H1 (cell line): ENCODE data around the gene CFAP58. TPM values are rescaled to one million over a fixed set of nuclear protein-coding genes. Genes with fewer than 3 reads are reported as not detected.

ENCODE experiments used
- CTCF ChIA-PET: fragments of 300-600 bp; sonication (Branson Sonifier 250); formaldehyde crosslinking; loops from one replicate; lab custom pipeline; 2021; ENCODE audit not compliant: partially characterized antibody; lab: Charles Lee
- POLR2A ChIA-PET: fragments of 300-600 bp; sonication (Branson Sonifier 250); formaldehyde crosslinking; loops from one replicate; lab custom pipeline; 2021; ENCODE audit warnings: inconsistent platforms; ENCODE audit not compliant: partially characterized antibody; lab: Charles Lee
- DNase-seq, 2 experiments: peaks; one replicate each; pipeline versions ENCODE4 v3.0.0 to v3.0.0-alpha.2; 2010 to 2022; ENCODE audit warnings: low spot score in 2 of 2, low read depth in 1 of 2, mixed read lengths in 1 of 2
- FAIRE-seq: peaks from 2 replicates; lab custom pipeline; 2011; peaks lifted over from hg19 to GRCh38; lab: Jason Lieb, UNC
- H2AFZ ChIP-seq: 2 replicates; pipeline ENCODE4 v1.8.1; 2012; ENCODE audit warnings: low read length, inconsistent platforms
- H2AK5ac ChIP-seq: 2 replicates; pipeline ENCODE4 v1.6.1; 2013; ENCODE audit warnings: low read depth, low read length
- H2BK120ac ChIP-seq: replicated peaks from 2 replicates; pipeline ENCODE3; 2013; ENCODE audit warnings: low read depth, low read length, inconsistent platforms
- H2BK12ac ChIP-seq: 2 replicates; pipeline ENCODE4 v1.6.1; 2013; ENCODE audit warnings: low read depth, low read length
- H2BK15ac ChIP-seq: 2 replicates; pipeline ENCODE4 v1.6.1; 2013; ENCODE audit warnings: low read length
- H2BK20ac ChIP-seq: 2 replicates; pipeline ENCODE4 v1.6.1; 2013; ENCODE audit warnings: low read length
- H2BK5ac ChIP-seq: 2 replicates; pipeline ENCODE4 v1.6.1; 2013; ENCODE audit warnings: low read depth, low read length
- H3K14ac ChIP-seq: 2 replicates; pipeline ENCODE4 v1.6.1; 2013; ENCODE audit warnings: inconsistent platforms; ENCODE audit not compliant: insufficient read length
- H3K18ac ChIP-seq: 2 replicates; pipeline ENCODE4 v1.6.1; 2013; ENCODE audit warnings: low read length; ENCODE audit errors: extremely low read depth
- H3K23ac ChIP-seq: 2 replicates; pipeline ENCODE4 v1.6.1; 2013; ENCODE audit warnings: inconsistent platforms; ENCODE audit not compliant: insufficient read length
- H3K23me2 ChIP-seq: 2 replicates; pipeline ENCODE4 v1.6.1; 2013; ENCODE audit warnings: low read depth, low read length
- H3K27ac ChIP-seq: 2 replicates; pipeline ENCODE4 v1.6.1; 2011; ENCODE audit warnings: low read depth, low read length, inconsistent platforms
- H3K27me3 ChIP-seq, 4 experiments: replicated peaks in 1 of 4; 1 replicate in 1 of 4; 2 replicates in 3 of 4; pipeline versions ENCODE4 v1.6.1 to v1.8.1; 2011 to 2013; ENCODE audit warnings: low read length in 3 of 4, mild to moderate bottlenecking in 3 of 4, inconsistent platforms in 2 of 4, mixed read lengths in 2 of 4, moderate library complexity in 1 of 4; ENCODE audit not compliant: control insufficient read depth in 3 of 4, insufficient read depth in 3 of 4; ENCODE audit errors: extremely low read depth in 1 of 4
- H3K36me3 ChIP-seq, 4 experiments: 2 replicates each; pipeline versions ENCODE4 v1.6.1 to v1.8.1; 2011 to 2013; ENCODE audit warnings: mild to moderate bottlenecking in 4 of 4, low read length in 3 of 4, moderate library complexity in 2 of 4, control low read depth in 1 of 4, inconsistent platforms in 1 of 4; ENCODE audit not compliant: insufficient read depth in 4 of 4, control insufficient read depth in 2 of 4
- H3K4ac ChIP-seq: replicated peaks from 2 replicates; pipeline ENCODE3; 2013; ENCODE audit warnings: low read length, low read depth, mixed read lengths, inconsistent platforms; ENCODE audit not compliant: insufficient read length
- H3K4me1 ChIP-seq, 4 experiments: replicated peaks in 1 of 4; 1 replicate in 1 of 4; 2 replicates in 3 of 4; pipeline versions ENCODE4 v1.6.1 to v1.8.1; 2011 to 2013; ENCODE audit warnings: low read length in 3 of 4, inconsistent platforms in 2 of 4, mixed read lengths in 1 of 4; ENCODE audit not compliant: insufficient read depth in 4 of 4, control insufficient read depth in 3 of 4
- H3K4me2 ChIP-seq, 2 experiments: 2 replicates each; pipeline versions ENCODE4 v1.6.1 to v1.8.1; 2011 to 2013; ENCODE audit warnings: low read depth in 2 of 2, low read length in 2 of 2, control low read depth in 1 of 2, inconsistent platforms in 1 of 2, mild to moderate bottlenecking in 1 of 2; ENCODE audit not compliant: insufficient read depth in 1 of 2
- H3K4me3 ChIP-seq, 4 experiments: fragments of 200-600, 300-600 bp in 1 of 4; sonication (generic), shearing (Covaris generic), sonication (Bioruptor Twin) in 1 of 4; 2 replicates each; pipeline versions ENCODE4 v1.5.1 to v1.8.1; 2011 to 2016; ENCODE audit warnings: low read length in 4 of 4, low read depth in 3 of 4, control low read depth in 2 of 4, inconsistent platforms in 2 of 4, mild to moderate bottlenecking in 2 of 4, mixed read lengths in 1 of 4, moderate library complexity in 1 of 4; ENCODE audit not compliant: insufficient read depth in 2 of 4; ENCODE audit errors: extremely low read depth in 1 of 4
- H3K56ac ChIP-seq: replicated peaks from 2 replicates; pipeline ENCODE3; 2013; ENCODE audit warnings: low read depth, mild to moderate bottlenecking, mixed read lengths, low read length, inconsistent platforms; ENCODE audit not compliant: insufficient read length
- H3K79me1 ChIP-seq: 2 replicates; pipeline ENCODE4 v1.6.1; 2013; ENCODE audit warnings: low read depth, low read length, control low read depth
- H3K79me2 ChIP-seq, 2 experiments: 2 replicates each; pipeline versions ENCODE4 v1.6.1 to v1.8.1; 2012 to 2013; ENCODE audit warnings: low read length in 2 of 2, mild to moderate bottlenecking in 2 of 2, inconsistent platforms in 1 of 2; ENCODE audit not compliant: insufficient read depth in 2 of 2, control insufficient read depth in 1 of 2
- H3K9ac ChIP-seq, 4 experiments: replicated peaks in 1 of 4; 1 replicate in 1 of 4; 2 replicates in 3 of 4; pipeline versions ENCODE4 v1.6.1 to v1.8.1; 2011 to 2013; ENCODE audit warnings: low read depth in 3 of 4, low read length in 3 of 4, control low read depth in 2 of 4, mild to moderate bottlenecking in 2 of 4, moderate library complexity in 2 of 4, inconsistent platforms in 1 of 4; ENCODE audit errors: extremely low read depth in 1 of 4
- H3K9me3 ChIP-seq, 2 experiments: 2 replicates each; pipeline versions ENCODE4 v1.6.1 to v1.8.1; 2012 to 2013; ENCODE audit warnings: mild to moderate bottlenecking in 2 of 2, moderate library complexity in 2 of 2, control low read depth in 1 of 2, inconsistent platforms in 1 of 2, low read depth in 1 of 2, low read length in 1 of 2, mixed read lengths in 1 of 2; ENCODE audit not compliant: insufficient read depth in 2 of 2
- H4K20me1 ChIP-seq, 2 experiments: replicated peaks in 1 of 2; 2 replicates each; pipeline versions ENCODE3 to v1.8.1; 2011 to 2013; ENCODE audit warnings: inconsistent platforms in 2 of 2, low read length in 2 of 2, mild to moderate bottlenecking in 1 of 2; ENCODE audit not compliant: insufficient read depth in 2 of 2, control insufficient read depth in 1 of 2
- H4K5ac ChIP-seq: 2 replicates; pipeline ENCODE4 v1.6.1; 2013; ENCODE audit warnings: low read length, low read depth, mixed read lengths, inconsistent platforms; ENCODE audit not compliant: insufficient read length
- H4K8ac ChIP-seq: 2 replicates; pipeline ENCODE4 v1.8.0; 2013; ENCODE audit warnings: mild to moderate bottlenecking, moderate library complexity, low read length, inconsistent platforms; ENCODE audit not compliant: insufficient read depth; ENCODE audit errors: extremely low read depth
- H4K91ac ChIP-seq: replicated peaks from 2 replicates; pipeline ENCODE3; 2013; ENCODE audit warnings: low read length, mixed read lengths, inconsistent platforms; ENCODE audit not compliant: insufficient read length
- JUND ChIP-seq: IDR thresholded peaks from 2 replicates; pipeline ENCODE4 v1.6.1; 2011; ENCODE audit warnings: mild to moderate bottlenecking, improper control_type of control experiment, low read length
- KDM1A ChIP-seq: fragments of 200-600, 300-600 bp; sonication (generic); IDR thresholded peaks from 2 replicates; pipeline ENCODE4 v1.7.1; 2016; ENCODE audit warnings: mild to moderate bottlenecking, low read length, borderline replicate concordance
- RAD21 ChIP-seq, 2 experiments: IDR thresholded peaks in 1 of 2; conservative IDR thresholded peaks in 1 of 2; 2 replicates each; pipeline ENCODE4 v1.6.1; 2011; ENCODE audit warnings: low read depth in 2 of 2, low read length in 2 of 2, improper control_type of control experiment in 1 of 2, inconsistent platforms in 1 of 2, mild to moderate bottlenecking in 1 of 2, moderate library complexity in 1 of 2
- RFX5 ChIP-seq: IDR thresholded peaks from 2 replicates; pipeline ENCODE4 v1.6.1; 2011; ENCODE audit warnings: low read depth, low read length, improper control_type of control experiment, borderline replicate concordance
- TAF1 ChIP-seq: IDR thresholded peaks from 2 replicates; pipeline ENCODE4 v1.6.1; 2011; ENCODE audit warnings: mild to moderate bottlenecking, low read depth, low read length
- TAF7 ChIP-seq: optimal IDR thresholded peaks from 2 replicates; pipeline ENCODE3; 2011; ENCODE audit warnings: low read depth, mild to moderate bottlenecking, inconsistent platforms, low read length, moderate library complexity, borderline replicate concordance
- YY1 ChIP-seq: IDR thresholded peaks from 2 replicates; pipeline ENCODE4 v1.6.1; 2011; ENCODE audit warnings: low read depth, mild to moderate bottlenecking, low read length
- ZNF274 ChIP-seq: IDR thresholded peaks from 2 replicates; pipeline ENCODE4 v1.7.0; 2012; ENCODE audit warnings: low read length, borderline replicate concordance; ENCODE audit errors: extremely low read depth
- WGBS, 2 experiments: shearing (Covaris generic) in 1 of 2; methylation state at CpG; one replicate each; pipeline versions ENCODE4 v1.1.6 to v1.1.7; 2013 to 2015; ENCODE audit warnings: low lambda C conversion rate in 2 of 2, mixed read lengths in 2 of 2, inconsistent platforms in 1 of 2, low coverage in 1 of 2, missing lambda C conversion rate in 1 of 2; ENCODE audit not compliant: insufficient replicate concordance in 2 of 2, insufficient coverage in 1 of 2, insufficient read length in 1 of 2; ENCODE audit errors: extremely low coverage in 1 of 2, missing lambda C conversion rate in 1 of 2; 5-methylcytosine and 5-hydroxymethylcytosine counted together
- polyA plus RNA-seq, 7 experiments: library from polyadenylated mRNA; depleted of rRNA in 3 of 7; stranded (reverse) in 5 of 7; unstranded in 2 of 7; fragments of >200 nt in 5 of 7; fragments of 200-250 nt in 2 of 7; gene quantifications; 1 replicate in 5 of 7; 2 replicates in 1 of 7; 4 replicates in 1 of 7; pipeline versions ENCODE4 v1.2.1 to v1.2.3, GENCODE V29; 2011 to 2013; ENCODE audit warnings: missing spikeins in 2 of 7, mixed read lengths in 2 of 7
- total RNA-seq: library from RNA; stranded (reverse); fragmentation: NEBNext Ultra II Directional; extraction: Animal tissue kit (Norgen Biotek cat#: 25700); gene quantifications from 2 replicates; pipeline ENCODE4 v1.2.1, GENCODE V29; 2021
- TF ChIP-seq, protein P1 (sequence below): IDR thresholded peaks from 2 replicates; pipeline ENCODE4 v1.6.1; 2012; ENCODE audit warnings: inconsistent platforms
- TF ChIP-seq, protein P2 (sequence below): IDR thresholded peaks from 2 replicates; pipeline ENCODE4 v1.6.1; 2011; ENCODE audit warnings: low read length, improper control_type of control experiment

Gene CFAP58
- total and polyA plus RNA-seq, 2 of the 8 experiments (the other 6 are each of a cell fraction or from before 2014, with no cell fraction given): 0.32 to 0.71 TPM

DNA sequence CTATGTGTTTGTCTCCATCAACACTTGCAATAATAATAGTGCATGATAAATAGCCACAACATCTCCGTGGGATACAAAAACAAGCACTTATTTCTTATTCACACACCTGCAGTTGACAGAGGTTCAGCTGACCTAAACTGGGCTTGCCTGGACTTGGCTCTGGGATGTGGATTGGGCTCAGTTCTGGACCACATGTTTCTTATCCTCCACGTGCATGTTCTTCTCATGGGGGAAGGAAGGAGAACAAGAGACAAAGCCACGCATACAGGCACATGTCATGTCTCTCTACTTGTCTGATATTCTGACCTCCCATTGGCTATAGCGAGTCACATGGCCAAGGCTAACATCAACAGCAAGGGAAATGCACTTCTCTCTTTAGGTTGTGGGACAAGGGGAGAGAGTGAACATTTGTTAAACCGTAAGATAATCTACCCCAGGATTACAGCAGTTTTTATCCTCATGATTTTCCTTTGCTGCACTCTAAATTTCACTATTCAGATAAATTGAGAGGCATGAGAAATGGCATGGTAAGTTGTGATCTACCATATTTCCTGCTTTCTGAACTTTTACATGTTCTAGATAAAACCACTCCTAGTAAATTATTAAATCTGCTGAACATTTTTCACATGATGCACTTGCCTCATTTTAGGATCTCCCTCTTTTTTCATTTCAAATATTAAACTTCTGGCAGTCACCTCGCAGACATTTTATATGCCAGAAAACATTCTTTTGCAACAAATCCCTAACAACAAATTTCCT, 33.7 kb downstream of the CFAP58 start:
- no peak overlapping the region for H2BK15ac ChIP-seq
- POLR2A ChIA-PET: no interaction called here
- no peak for FAIRE-seq

More for the DNA sequence above, 33.7 kb downstream of the CFAP58 start:
- 84% methylated on average over 6 of the region's 6 CpGs; no CpG with 5 or more reads in 1 of the 2 experiments for WGBS, 2 experiments
- CTCF ChIA-PET: interaction anchor here (0.9 kb wide), 1 partner anchor 96 kb away, joined by 3 read pairs; no protein-coding TSS in a partner anchor
- Histone ChIP-seq H2BK12ac (no peak overlapping the region), H2AFZ (peak overlapping the region; percentile 85; the same call in 1 of the 2 replicates), H3K27ac (no peak overlapping the region), H4K5ac (no peak overlapping the region), H3K14ac (no peak overlapping the region), H3K79me1 (no peaks in the 10 kb centered on the region), H3K4me1 (no peaks in the 10 kb centered on the region)
- no peak for TF ChIP-seq RAD21 (IDR thresholded peaks at IDR 0.05 in 1 of 2, conservative IDR thresholded peaks at IDR 0.05 in 1 of 2; ENCODE audit: low read depth in 2 of 2, low read length in 2 of 2)
- no peak for TF ChIP-seq TAF7
- TF ChIP-seq KDM1A: no peak
- TF ChIP-seq YY1: no peak
- TF ChIP-seq, protein P1, sequence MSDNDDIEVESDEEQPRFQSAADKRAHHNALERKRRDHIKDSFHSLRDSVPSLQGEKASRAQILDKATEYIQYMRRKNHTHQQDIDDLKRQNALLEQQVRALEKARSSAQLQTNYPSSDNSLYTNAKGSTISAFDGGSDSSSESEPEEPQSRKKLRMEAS: 0 out of 2 replicates have a peak, but pooled peaks have one; percentile 31
- TF ChIP-seq, protein P2, sequence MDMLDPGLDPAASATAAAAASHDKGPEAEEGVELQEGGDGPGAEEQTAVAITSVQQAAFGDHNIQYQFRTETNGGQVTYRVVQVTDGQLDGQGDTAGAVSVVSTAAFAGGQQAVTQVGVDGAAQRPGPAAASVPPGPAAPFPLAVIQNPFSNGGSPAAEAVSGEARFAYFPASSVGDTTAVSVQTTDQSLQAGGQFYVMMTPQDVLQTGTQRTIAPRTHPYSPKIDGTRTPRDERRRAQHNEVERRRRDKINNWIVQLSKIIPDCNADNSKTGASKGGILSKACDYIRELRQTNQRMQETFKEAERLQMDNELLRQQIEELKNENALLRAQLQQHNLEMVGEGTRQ: peak; percentile 66
- TF ChIP-seq JUND: no peak
- TF ChIP-seq ZNF274: no peak
- no peak for TF ChIP-seq RFX5
- TF ChIP-seq TAF1: no peak
- TF ChIP-seq, all 59 proteins: peak for 2
- H3K4me3 ChIP-seq: no peak overlapping the region
- H4K20me1 ChIP-seq: no peaks in the 10 kb centered on the region
- no peak overlapping the region for H3K9ac ChIP-seq
- no peaks in the 10 kb centered on the region for H3K36me3 ChIP-seq
- H3K23ac ChIP-seq: no peak overlapping the region
- H3K4ac ChIP-seq: no peak overlapping the region
- H2BK120ac ChIP-seq: no peak overlapping the region
- no peaks in the 10 kb centered on the region for H3K9me3 ChIP-seq
- H3K27me3 ChIP-seq: no peaks in the 10 kb centered on the region; a peak in 1 of 7 replicates
- no peak overlapping the region for H2BK20ac ChIP-seq
- H2AK5ac ChIP-seq: no peak overlapping the region
- no peak overlapping the region for H3K56ac ChIP-seq
- no peak overlapping the region for H3K4me2 ChIP-seq
- no peak overlapping the region for H4K91ac ChIP-seq
- H3K79me2 ChIP-seq: no peaks in the 10 kb centered on the region
- H2BK5ac ChIP-seq: no peak overlapping the region
- no peak overlapping the region for H4K8ac ChIP-seq
- H3K23me2 ChIP-seq: no peaks in the 10 kb centered on the region
- no peak for DNase-seq
- no peak overlapping the region for H3K18ac ChIP-seq
